Ovary (tissue), 3 donors: ENCODE data around the gene IPO9.

Experiments used
- EP300 ChIP-seq: sonication (generic); formaldehyde crosslinking; IDR thresholded peaks from one replicate; pipeline ENCODE4 v1.6.1; 2017; ENCODE audit warnings: antibody characterized with exemption
- POLR2A ChIP-seq: fragments of 450-650 bp; IDR thresholded peaks from one replicate; pipeline ENCODE4 v1.6.1; 2017; ENCODE audit warnings: antibody characterized with exemption, mild to moderate bottlenecking, moderate library complexity
- TF ChIP-seq, protein P1 (sequence below), 3 donors: fragments of 450-650 bp in 2 of 3; fragments of 200-600 bp in 1 of 3; IDR thresholded peaks; one replicate each; pipeline versions ENCODE4 v1.5.1 to v1.8.0; 2016 to 2022; ENCODE audit warnings: antibody characterized with exemption in 3 of 3, mild to moderate bottlenecking in 1 of 3
- donor health status: DM: no; HTN: no; CAD: no.

DNA sequence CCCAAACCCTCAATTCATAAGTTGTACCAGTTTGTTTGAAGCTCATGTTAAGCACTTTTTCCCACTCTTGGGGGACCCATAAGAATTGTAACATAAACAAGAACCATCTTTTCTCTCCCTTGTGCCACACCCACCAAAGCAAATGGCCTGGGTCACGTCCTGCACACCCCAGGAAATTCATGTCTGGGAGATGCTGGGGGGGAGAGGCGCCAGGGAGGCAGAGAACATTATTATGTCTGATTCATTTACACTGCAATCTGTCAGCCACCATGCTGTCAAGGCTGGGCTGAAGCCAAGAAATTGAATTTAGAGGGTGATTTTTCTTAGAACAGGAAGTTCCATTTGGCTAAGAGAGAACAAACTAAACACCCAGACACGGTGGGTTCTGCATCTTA lies 37.2 kb upstream of the IPO9 start:
- TF ChIP-seq POLR2A, result no peak
- TF ChIP-seq EP300, result no peak
- TF ChIP-seq, protein P1, sequence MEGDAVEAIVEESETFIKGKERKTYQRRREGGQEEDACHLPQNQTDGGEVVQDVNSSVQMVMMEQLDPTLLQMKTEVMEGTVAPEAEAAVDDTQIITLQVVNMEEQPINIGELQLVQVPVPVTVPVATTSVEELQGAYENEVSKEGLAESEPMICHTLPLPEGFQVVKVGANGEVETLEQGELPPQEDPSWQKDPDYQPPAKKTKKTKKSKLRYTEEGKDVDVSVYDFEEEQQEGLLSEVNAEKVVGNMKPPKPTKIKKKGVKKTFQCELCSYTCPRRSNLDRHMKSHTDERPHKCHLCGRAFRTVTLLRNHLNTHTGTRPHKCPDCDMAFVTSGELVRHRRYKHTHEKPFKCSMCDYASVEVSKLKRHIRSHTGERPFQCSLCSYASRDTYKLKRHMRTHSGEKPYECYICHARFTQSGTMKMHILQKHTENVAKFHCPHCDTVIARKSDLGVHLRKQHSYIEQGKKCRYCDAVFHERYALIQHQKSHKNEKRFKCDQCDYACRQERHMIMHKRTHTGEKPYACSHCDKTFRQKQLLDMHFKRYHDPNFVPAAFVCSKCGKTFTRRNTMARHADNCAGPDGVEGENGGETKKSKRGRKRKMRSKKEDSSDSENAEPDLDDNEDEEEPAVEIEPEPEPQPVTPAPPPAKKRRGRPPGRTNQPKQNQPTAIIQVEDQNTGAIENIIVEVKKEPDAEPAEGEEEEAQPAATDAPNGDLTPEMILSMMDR (IDR thresholded peaks at IDR 0.05), result no peak
